Ishikawa (cell line): Measurements from ENCODE around the gene TINCR.

Experiments used
- CEBPB ChIP-seq: IDR thresholded peaks from 2 replicates; pipeline ENCODE4 v1.6.1; 2012
- TCF12 ChIP-seq: IDR thresholded peaks from 2 replicates; pipeline ENCODE4 v1.6.1; 2012; ENCODE audit warnings: low read depth

DNA sequence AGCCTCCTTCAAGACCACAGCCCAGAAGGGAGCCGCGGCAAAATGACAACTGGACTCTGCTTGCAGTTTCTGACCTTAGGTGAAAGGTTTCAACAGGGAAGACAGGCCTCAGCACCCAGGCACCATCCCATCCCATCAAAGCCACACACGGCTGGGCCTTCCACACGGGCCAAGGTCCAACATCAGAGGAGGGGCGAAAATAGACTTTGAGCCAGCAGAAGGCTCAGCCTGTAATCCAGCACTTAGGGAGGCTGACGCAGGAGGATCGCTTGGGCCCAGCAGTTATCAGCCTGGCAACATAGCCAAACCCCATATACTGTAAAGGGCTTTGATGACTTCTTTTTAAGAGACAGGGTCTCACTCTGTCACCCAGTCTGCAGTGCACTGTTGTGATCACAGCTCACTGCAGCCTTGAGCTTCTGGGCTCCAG lies 26.8 kb upstream of the TINCR start:
- no peak for TF ChIP-seq TCF12
- TF ChIP-seq CEBPB: no peak
